ENCODE measurements around the gene MFAP4.

Gene MFAP4, protein sequence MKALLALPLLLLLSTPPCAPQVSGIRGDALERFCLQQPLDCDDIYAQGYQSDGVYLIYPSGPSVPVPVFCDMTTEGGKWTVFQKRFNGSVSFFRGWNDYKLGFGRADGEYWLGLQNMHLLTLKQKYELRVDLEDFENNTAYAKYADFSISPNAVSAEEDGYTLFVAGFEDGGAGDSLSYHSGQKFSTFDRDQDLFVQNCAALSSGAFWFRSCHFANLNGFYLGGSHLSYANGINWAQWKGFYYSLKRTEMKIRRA

DNA sequence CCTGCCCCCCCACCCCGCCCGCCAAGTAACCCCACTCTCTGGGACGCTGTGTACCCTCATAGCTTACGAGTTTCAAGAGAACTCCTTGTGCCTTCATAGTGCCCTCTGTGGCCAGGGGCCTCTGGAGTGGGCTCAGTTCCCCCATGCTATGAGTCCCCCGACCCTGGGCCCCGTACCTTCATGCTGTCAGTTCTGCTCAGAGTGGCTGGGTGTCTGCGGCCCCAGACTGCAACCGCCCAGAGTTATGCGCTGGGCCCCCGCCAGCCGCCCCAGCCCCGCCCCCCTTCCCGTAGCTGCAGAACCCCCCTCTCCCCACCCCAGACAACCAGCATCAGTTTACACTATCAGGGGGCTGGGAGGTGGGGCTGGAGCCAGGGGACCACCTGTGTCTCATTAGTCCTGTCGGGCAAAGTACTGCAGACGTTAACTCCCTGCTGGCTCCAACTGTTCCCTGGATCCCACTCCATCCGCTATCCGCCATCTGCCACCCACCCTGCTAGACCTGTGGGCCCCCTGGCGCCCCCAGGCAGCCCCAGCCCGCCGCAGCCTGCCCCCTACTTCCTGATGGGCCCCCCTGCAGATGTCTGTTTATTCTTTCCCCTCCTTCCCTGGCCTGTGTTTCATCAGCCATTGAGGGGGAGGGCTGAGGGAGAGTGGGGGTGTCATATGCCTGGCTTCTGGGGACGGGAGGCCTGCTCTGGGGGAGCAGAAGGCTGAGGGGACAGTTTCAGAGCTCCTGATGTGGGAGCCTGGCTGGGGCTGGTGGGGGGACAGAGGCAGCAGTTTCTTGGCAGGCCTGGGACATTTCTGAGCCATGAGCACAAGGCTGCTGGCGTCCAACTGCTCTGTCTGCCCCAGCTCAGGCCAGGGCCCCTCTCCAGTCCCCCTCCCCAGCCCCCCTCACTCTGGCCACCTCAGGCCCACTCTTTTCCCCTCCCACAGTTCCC, at the start of gene MFAP4:
TSS of gene MFAP4 (minus strand) at position 217 of the 947 bp plus-strand sequence. CDS start at position 182, 35 bp downstream.
- DNase-seq (ENCODE audit: low spot score): peak; percentile 66

DNA sequence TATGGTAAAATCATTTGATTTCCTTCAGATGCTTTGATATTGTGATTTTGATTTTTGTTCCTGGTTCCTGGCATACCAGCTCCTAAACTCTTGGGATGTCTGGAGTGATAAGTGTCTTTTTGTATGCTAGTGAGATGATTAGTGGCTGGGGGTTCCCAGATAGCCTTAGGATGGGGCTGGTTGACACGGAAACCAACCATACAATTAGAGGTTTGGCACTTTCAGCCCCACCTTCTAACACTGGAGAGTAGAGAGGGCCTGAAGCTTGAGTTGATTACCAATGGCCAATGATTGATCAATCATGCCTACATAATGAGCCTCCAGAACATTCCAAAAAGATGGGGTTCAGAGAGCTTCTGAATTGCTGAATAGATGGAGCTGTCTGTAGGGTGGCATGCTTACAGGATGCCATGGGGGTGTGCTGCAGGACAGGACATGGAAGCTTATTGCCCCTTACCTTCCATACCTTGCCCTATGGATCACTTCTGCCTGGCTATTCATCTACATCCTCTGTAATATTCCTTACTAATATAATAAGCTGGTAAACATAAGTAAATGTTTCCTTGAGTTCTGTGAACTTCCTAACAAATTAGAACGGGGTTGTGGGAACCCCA, 46.8 kb upstream of the MFAP4 start:
- no peak for DNase-seq (ENCODE audit: low spot score)

- no peak for DNase-seq (ENCODE audit: low spot score)
These were observed 46.3 kb upstream of the MFAP4 start for GRCh38 chr17:19433255-19433654.

DNA sequence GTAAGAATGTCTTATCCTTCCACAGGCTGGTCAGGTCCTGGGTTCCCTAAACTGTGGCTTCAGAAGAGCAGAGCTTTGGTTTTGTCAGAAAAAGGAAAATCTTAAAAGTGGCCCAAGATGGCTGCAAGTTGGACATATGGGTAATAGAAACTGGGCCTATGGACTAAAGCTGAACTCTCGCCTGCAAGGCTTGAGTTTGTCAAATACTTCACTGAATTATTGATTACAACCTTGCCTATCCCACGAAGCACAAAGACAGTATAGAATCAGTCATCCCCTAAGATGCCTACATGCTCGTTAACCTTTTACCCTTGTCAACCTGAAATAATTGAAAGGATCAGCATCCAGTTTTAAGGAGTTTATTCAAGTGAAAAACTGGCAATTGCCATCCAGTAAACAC, 44.7 kb upstream of the MFAP4 start:
- no peak for DNase-seq (ENCODE audit: low spot score)

- no peak for DNase-seq (ENCODE audit: low spot score)
These were observed 39.6 kb upstream of the MFAP4 start for GRCh38 chr17:19426631-19427030.

GRCh38 chr17:19424934-19425868, 38.2 kb upstream of the MFAP4 start:
- no peak for DNase-seq (ENCODE audit: low spot score)

DNA sequence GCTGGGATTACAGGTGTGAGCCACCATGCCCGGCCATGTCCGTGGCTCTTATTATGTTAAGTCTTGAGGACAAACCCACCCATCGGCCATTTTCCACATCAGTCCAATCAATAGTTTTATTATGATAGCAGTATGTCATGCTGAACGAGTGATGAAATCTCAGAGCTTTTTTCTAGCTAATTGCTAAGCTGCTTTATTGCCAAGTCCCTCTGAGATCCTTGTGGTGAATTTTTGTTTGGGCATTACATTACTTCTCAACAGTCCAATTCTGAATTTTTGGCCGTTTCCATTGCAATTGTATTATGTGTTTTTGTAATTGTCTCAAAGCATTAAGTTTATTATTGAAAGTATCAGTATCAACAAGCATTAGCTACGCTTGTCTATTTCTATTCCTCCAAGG, 34.9 kb upstream of the MFAP4 start:
- no peak for DNase-seq (ENCODE audit: low spot score)

GRCh38 chr17:19421219-19421618, 34.2 kb upstream of the MFAP4 start:
- no peak for DNase-seq (ENCODE audit: low spot score)

GRCh38 chr17:19418251-19418992, 31.4 kb upstream of the MFAP4 start:
- DNase-seq (ENCODE audit: low spot score): no peak

GRCh38 chr17:19417611-19418010, 30.6 kb upstream of the MFAP4 start:
- DNase-seq (ENCODE audit: low spot score): no peak

- no peak for DNase-seq (ENCODE audit: low spot score)
These were observed 29.1 kb upstream of the MFAP4 start for GRCh38 chr17:19415806-19416775.

GRCh38 chr17:19415311-19415710, 28.3 kb upstream of the MFAP4 start:
- no peak for DNase-seq (ENCODE audit: low spot score)

DNA sequence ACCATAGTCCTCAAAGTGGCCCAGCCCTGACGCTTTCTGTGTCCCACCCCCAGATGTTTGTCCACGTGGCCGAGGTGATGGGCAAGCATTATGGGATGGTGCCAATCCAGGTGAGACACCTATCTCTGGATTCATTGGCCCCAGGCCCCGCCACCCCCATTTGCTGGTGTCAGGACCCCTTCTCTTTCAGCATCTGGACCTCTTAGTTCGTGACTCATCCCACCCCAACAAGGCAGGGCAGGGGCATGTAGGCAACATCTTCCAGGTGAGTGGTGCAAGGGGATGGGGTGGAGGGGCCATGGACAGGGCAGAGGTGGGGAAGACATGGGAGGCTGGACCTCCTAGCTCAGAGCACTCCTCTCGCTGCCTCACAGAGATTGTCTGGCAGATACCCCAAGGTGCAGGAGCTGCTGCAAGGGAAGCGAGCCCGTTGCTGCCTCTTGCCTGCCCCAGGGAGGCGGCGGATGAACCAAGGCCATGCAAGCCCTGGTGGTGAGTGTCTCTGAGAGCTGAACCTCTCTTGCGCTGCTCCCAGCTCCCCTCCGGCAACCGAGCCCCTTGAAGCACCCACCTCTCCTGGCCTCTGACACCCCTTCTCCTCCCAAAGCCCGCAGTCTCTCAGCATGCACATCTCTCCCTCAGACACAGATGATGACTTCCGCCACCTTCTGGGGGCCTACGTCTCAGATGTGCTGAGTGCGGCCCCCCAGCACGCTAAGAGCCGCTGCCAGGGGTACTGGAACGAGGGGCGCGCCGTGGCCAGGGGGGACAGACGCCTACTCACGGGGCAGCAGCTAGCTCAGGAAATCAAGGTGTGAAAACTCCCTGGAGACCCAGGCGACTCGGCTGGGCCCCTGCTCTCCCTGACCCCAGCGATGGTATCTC, 27.6 kb upstream of the MFAP4 start:
- DNase-seq (ENCODE audit: low spot score): no peak

DNA sequence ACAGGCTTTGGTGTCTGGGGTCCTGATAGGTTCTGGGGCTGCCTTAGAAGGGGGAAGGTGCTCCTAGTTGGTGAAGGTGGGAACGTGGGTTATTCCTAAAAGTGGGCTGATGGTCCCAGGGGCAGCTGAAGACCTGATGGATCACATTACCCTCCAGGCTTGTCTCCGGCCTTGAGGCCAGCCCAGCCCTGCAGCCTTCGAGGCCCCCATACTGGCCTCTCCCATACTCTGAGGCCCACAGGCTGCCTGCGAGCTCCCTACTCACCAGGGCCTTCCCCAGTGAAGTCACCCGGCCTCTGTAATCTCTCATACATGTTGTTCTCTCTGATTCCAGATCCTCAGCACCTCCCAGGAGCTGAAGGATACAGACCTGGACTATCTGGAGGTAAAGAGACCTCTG, 26.8 kb upstream of the MFAP4 start:
- DNase-seq (ENCODE audit: low spot score): no peak

DNA sequence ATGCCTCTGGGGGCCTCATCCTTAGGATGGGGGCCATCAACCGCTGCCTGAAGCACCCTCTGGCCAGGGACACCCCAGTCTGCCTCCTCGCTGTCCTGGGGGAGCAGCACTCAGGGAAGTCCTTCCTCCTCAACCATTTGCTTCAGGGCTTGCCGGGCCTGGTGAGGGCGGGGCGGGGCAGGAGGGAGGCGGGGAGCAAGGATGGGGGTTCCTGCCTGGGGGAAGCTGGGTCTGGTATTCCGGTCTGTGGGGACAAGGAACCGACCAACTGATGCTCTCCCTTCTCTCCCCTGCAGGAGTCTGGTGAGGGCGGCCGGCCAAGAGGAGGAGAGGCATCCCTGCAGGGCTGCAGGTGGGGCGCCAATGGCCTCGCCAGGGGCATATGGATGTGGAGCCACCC, 26.0 kb upstream of the MFAP4 start:
- no peak for DNase-seq (ENCODE audit: low spot score)

GRCh38 chr17:19412510-19412909, 25.5 kb upstream of the MFAP4 start:
- DNase-seq (ENCODE audit: low spot score): no peak

DNA sequence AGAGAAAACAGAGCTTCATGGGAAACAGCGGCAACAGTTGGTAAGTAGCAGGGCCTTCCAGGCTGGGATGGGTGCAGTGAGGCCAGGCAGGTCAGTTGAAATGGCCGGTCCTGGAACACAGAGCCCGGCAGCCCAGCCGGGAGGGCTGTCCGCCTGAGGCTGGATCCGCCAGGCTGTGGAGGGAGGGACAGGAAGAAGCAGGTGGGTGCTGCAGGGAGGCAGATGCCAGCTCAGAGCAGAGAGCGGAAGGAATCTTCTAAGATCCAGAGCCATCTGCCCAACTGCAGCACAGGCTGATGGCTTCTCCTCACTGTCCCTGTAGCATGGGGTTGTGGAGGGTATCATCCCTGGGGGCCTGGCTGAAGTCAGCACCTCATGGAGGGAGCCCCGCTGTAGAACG, 24.6 kb upstream of the MFAP4 start:
- no peak for DNase-seq (ENCODE audit: low spot score)

DNA sequence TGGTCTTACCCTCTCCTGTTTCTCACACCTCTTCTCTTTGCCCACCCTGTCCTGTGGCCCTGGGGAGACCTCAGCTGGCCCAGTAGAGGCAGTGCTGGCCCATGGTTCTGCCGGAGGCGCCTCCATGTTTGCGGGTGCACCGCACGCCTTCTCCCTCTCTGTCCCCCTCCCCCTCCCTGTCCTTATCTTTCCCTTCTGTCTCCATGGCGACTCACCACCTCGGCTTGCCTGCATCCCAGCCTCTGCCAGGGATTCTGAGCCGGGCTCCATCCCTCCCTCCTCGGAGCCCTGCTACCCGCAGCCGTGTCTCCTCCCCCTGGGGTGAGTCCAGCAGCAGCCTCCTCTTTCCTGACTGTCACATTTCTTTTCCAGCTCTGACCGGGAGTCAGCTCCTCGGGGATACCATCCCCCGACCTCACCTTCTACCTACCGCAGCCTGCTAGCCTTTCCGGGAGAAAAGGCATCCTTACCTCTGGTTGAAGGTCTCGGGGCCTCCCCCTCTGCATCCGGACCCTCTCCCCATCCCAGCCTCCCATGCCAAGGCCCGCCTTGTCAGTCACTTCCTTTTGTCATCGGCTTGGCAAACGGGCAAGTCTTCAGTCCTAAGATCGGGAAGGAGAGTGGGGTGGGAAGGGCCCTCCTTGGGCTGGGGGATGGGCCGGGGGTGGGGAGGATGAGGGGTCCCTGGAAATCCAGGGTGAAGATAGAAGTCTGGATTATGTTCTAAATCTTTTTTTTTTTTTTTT, 24.1 kb upstream of the MFAP4 start, which contains the start of gene RNF112:
TSS of gene RNF112 (plus strand) at position 358 of the 746 bp plus-strand sequence. CDS start at position 535, 177 bp downstream.
- peak; percentile 49 for DNase-seq (ENCODE audit: low spot score)
